GM21423 (cell line): Measurements from ENCODE around the gene KAT14.
"Not testable (repeated sequence)": the region's sequence is repeated elsewhere in the genome, so short reads cannot be mapped to it uniquely, and the experiment has no call there.

Experiments used
- ATAC-seq: cut with Tn5 transposase; IDR thresholded peaks from one replicate; pipeline ENCODE4 v1.9.1; 2021; ENCODE audit warnings: mild to moderate bottlenecking, moderate library complexity; ENCODE audit not compliant: unreplicated experiment

The KAT14 gene, protein sequence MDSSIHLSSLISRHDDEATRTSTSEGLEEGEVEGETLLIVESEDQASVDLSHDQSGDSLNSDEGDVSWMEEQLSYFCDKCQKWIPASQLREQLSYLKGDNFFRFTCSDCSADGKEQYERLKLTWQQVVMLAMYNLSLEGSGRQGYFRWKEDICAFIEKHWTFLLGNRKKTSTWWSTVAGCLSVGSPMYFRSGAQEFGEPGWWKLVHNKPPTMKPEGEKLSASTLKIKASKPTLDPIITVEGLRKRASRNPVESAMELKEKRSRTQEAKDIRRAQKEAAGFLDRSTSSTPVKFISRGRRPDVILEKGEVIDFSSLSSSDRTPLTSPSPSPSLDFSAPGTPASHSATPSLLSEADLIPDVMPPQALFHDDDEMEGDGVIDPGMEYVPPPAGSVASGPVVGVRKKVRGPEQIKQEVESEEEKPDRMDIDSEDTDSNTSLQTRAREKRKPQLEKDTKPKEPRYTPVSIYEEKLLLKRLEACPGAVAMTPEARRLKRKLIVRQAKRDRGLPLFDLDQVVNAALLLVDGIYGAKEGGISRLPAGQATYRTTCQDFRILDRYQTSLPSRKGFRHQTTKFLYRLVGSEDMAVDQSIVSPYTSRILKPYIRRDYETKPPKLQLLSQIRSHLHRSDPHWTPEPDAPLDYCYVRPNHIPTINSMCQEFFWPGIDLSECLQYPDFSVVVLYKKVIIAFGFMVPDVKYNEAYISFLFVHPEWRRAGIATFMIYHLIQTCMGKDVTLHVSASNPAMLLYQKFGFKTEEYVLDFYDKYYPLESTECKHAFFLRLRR

DNA sequence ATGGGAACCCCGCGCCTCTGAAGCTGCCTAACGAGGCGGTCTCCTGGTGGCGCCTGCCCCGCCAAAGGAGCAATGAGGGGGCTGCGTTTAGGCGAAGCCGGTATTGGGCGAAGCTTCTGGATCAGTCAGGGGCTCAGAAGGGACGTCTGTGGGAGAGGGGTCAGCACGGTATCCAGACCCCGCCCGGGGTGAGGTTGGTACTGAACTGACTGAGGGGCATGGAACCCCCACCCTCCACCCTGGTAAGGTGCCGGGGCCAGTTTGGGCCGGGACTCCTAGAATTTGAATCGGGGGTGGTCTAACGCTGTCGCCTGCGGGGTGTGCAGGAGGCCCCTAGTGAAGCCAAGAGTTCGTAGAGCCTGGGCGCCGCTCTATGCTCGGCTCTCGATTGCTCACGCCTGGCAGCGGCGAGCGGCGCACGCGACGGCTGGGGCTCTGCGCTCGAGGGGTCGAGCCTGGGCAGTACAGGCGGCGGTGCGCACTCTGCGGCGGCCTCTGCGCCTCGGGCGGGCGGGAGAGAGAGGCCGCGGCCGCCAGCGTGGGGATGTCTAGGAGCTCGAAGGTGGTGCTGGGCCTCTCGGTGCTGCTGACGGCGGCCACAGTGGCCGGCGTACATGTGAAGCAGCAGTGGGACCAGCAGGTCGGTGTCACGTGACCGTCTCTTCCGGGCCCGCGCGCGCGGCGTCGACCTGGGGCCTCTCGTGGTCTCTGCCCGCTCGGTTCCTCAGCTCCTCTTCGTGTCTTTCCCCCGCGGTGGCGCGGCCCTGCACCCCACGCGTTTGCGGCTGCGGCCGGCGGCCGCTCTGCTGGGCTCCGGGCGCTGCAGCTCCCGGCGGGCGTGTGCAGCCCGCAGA is at the start of gene KAT14, which contains the start of gene PET117:
KAT14 (plus strand) TSS at position 452 of the 854 bp plus-strand sequence. CDS start 4,798 bp downstream, outside the sequence.
PET117 (plus strand) TSS at position 452 of the 854 bp plus-strand sequence; CDS start at position 545, 93 bp downstream.
- ATAC-seq: peak; percentile 84

DNA sequence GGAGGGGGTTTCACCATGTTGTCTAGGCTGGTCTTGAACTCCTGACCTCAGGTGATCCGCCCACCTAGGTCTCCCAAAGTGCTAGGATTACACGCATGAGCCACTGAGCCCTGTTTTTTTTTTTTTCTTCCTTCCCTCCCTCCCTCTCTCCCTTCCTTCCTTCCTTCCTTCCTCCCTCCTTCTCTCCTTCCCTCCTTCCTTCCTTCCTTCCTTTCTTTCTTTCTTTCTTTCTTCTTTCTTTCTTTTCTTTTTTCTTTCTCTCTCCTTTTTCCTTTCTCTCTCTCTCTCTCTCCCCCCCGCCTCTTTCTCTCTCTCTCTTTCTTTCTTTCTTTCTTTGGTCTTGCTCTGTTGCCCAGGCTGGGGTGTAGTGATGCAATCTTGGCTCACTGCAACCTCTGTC is 49.4 kb upstream of the KAT14 start:
- not testable (repeated sequence) for ATAC-seq

DNA sequence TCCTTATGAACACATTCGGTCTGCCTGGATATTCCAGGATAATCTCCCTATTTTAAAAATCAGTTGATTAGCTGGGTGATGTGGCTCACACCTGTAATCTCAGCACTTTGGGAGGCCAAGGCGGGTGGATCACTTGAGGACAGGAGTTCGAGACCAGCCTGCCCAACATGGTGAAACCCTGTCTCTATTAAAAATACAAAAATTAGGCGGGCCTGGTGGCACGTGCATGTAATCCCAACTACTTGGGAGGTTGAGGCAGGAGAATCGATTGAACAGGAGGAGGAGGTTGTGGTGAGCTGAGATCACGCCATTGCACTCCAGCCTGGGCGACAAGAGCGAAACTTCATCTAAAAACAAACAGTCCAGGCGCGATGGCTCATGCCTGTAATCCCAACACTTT is 48.8 kb upstream of the KAT14 start:
- not testable (repeated sequence) for ATAC-seq

DNA sequence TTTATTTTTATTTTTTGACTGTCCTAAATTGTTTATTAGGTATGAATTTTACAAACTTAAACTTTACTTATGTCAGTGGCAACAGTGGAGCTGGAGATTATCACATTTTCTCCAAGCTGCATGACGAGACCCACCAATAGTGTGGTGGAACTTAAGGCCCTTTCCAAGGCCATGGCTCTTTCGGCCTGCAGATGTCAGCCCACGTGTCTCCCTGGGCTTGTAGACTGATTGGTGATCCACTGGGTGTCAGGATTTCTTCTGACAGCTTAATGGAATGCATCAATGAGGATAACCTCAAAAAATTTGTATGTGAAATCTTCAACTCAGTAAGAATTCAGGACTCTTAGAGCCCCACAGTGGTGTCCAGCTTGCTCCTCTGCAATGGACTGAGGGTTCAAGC is 47.6 kb upstream of the KAT14 start:
- ATAC-seq: no peak

DNA sequence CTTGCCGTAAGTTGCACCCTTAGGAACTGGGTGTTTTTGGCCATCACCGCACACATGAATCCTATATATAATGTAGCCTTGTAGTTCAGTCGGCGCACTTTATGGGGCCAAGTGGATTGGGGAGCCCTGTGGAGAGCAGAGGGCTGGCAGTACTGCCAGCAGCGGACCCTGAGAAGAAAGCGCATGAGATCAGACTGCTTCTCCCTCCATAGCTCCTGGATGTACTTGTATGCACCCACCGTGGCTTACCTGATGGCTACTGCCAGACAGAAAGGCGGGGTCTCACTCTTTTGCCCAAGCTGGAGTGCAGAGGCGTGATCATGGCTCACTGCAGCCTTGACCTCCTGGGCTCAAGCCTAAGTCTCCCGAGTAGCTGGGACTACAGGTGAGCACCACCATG is 47.2 kb upstream of the KAT14 start:
- ATAC-seq: no peak

DNA sequence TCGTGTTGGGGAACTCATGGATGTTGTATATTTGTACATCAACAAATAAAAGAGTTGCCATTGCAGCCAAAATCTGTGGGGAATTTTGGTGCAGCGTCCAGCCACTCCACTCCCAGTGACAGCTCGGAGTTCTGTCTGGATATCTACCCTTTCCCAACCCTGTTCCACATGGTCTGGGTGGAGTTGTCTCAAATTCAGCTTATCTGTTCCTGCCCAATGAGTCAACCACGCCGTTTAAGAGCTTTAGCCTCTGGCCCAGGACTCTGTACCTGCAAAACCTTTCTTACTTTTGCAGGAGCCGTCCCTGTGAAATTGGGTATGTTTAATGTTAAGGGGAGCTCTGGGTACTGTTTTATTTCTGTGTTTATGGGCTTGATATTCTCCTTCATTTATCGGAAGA is 46.0 kb upstream of the KAT14 start:
- no peak for ATAC-seq

DNA sequence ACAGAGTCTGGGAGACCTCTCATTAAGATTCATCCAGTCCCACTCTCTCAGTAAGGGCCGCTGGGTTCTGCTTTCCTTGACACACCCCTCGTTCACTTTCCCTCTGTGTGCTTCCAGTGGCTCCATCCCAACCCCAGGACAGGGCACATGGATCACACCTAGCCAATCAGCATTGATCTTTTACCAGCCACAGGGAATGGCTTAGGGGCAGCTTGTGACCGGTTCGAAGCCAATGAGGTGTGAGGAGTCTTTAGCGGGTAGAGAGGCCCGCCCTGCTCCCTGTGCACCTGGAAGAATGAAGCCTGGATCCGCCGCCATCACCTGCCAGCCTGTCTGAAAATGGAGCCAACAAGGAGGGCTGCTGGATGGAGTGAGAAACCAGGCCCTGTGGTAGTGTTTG is 44.8 kb upstream of the KAT14 start:
- no peak for ATAC-seq

DNA sequence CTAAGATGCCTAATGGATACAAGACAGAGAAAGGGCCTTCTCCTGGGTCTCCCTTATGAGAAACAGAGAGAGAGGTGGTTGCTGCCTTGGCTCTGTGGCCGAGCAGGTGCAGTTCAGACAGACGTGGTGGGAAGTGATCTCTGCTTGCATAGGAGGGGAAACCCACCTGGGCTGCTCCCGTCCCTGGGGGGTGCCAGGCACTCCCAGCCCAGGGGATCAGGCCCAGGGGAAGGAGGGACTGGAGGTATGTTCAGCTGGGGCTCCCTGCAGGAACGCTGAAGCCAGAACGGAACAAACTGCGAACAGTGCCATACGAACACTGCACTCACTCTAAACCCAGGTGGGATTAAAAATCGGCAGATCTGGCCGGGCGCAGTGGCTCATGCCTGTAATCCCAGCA is 44.3 kb upstream of the KAT14 start:
- ATAC-seq: no peak

DNA sequence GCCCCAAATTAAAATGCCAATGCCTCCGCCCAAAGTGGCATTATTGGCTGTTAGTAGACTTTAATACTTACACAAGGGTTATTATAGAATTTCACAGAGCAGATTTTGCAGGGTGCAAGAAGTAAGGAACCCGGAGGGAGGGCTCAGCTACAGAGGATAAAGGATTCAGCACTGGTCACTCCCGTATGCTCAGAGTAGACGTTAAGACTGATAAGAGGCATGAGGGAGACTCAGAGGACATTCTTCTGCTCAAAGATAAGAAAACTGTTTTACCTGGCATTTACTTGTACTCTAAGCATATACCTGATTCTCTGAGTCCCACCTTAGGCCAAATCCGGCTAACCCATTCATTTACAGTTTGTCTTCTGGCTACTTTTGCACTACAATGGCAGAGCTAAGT is 43.5 kb upstream of the KAT14 start:
- ATAC-seq: no peak

DNA sequence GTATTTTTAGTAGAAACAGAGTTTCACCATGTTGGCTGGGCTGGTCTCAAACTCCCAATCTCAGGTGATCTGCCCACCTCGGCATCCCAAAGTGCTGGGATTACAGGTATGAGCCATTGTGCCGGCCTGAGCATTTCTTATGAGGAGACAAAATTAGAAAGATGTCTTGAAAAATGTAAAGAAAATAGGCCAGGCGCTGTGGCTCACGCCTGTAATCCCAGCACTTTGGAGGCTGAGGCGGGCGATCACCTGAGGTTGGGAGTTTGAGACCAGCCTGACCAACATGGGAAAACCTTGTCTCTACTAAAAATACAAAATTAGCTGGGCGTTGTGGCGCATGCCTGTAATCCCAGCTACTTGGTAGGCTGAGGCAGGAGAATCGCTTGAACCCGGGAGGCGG is 37.1 kb upstream of the KAT14 start:
- ATAC-seq: not testable (repeated sequence)

DNA sequence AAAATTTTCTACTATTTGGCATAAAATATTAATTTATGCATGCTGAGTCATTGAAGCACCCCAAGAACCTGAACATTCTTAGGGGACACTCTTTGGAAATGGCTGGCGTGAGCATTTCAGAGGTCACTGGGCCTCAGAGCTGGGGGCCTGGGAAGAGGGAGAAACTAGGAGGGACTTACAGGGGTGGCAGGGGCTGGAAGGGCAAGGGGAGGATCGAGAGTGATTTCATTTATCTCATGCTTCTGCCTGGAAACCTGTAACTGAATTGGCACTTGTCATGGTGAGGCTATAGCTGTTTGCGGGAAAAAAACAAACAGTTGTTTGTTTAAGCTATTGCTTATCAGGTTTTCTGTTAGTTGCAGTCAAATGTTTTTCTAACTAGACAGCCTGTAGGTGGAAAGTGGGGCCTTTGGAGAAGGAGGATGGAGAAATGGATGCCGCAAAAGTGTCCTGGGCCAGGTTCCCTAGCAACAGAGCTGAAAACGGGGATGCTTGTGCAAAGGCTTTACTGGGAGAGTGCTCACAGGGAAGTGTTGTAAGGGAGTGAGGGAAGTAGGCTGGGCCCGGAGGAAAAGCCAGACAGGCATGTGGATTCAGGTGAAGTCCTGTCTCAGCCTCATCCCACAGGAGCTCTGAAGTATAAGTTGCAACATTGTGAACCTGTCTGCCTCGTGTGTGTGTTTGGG is 36.4 kb upstream of the KAT14 start:
- no peak for ATAC-seq

DNA sequence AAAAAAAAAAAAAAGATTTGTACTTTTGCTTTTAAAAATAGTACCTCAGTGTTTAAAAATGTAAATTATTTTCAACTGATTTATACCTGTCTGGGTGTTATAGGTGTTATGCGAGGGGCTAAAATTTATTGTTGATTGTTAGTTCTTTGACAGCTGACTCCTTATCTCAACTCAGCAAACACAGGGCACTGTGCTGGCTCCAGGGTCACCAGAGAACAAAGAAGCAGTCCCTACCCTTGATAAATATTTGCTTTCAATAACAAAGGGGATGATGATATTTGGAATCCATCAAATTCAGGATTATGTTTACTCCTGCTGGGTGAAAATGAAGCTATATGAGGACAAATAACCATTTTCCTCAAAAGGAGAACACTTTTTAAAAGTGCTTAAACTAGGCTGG is 34.2 kb upstream of the KAT14 start:
- ATAC-seq: no peak

DNA sequence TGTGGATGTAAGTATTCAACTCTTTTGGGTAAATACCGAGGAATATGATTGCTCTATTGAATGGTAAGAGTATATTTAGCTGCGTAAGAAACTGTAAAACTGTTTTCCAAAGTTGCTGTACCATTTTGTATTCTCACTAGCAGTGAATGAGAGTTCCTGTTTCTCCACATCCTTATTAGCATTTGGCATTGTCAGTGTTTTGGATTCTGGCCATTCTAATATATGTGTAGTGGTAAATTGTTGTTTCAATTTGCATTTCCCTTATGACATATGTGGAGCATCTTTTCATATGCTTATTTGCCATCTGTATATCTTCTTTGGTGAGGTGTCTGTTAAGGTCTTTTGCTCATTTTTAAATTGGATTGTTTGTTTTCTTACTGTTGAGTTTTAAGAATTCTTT is 29.3 kb upstream of the KAT14 start:
- ATAC-seq: no peak

DNA sequence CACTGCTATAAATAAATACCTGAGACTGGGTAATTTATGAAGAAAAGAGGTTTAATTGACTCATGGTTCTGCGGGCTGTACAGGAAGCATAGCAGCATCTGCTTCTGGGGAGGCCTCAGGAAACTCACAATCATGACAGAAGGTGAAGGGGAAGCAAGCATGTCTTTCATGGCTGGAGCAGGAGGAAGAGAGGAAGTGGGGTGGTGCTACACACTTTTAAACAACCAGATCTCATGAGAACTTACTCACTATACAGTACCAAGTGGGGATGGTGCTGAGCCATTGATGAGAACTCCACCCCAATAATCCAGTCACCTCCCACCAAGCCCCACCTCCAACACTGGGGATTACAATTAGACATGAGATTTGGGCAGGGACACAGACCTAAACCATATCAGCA is 9.1 kb upstream of the KAT14 start:
- ATAC-seq: not testable (repeated sequence)

DNA sequence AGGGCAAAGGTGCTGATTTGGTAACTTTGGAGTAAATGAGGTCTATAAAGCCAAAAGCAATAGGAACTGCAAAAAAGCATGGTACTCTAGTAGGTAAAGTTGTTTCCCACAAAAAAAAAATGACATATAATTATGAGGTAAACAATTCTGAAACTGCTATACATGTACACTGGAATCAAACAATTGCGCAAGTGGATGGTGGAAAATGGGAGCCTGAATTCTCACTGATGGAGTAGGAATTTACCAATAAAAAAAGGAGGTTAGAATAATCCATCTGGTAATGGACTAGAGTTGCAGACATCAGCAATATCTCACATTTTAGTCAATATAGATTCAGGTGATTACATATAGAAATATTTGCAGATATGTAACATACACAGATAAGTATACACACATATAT is 5.0 kb upstream of the KAT14 start:
- ATAC-seq: no peak

DNA sequence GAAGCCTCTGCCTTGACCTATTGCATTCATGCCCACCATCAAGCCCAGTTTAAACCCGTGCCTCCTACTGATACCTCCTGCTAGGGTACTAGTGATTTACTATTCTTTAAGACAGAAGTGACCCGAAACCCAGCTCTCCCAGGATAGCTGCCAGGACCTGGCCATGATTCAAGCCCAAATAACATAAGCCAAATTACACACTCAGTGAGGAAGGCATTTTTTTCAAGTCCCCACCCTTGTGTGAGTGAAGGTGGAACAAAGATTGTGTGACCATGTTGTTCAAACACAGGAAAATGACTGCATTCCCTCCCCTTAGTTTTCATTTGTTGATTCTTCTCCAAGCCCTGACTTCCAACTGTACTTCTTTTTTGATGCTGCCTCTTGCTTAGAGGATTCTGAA is 3.7 kb upstream of the KAT14 start:
- ATAC-seq: no peak

DNA sequence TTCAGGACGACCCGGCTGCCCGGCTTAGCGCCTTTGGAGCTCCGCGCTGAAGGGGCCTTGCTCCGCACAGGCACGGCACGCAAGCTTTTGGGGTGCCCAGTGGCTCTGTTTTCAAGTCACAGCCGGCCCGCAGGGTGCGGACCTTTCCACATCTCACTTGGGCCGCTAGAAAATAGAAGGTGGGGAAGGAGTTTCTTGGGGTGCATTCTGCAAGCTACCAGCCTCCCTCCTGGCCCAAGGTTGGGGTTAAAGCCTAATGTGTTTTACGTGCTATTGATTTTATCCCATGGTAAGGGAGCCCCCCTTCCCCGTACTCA is 561 bp downstream of the KAT14 start:
- no peak for ATAC-seq

DNA sequence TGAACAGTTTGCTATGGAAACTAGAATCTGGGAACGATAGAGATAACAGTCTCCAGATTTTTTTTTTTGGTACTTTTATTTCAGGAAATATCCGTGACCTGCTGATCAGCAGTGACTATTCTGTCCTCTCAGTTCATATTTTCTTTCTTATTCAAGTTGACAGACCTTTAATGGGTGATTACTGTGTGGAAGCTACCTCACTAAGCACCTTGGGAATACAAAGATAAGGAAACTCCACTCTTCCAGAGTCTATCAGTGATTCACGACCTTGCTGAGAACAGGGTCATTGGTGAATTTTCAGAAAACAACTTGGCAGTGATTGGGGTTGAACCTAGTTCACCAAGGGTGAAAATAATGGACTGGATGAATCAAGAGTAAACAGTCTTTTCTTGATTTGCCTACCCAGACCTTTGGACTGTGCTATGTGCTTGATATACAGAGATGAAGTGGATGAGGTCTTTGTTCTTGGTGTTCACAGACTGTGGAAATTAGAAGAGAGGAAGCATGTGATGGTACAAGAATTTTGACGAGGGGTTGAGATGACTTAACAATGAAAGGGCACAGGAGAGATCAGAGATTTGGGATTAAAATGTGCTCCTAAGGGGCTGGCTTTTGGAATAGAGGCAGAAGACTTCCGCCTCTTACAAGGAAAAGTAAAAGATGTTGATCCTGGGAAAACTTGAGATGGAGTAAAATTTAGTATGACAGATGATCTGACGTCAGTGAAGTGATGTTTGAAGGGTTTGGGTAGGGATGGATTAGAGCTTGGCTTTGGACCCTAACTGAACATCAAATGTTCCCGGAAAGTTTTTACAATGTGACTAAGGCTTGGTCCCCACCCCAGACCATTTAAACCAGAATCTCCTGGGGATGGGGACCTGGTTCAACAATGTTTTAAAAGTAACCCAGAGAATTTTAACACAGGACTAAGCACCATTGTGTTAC is 1.2 kb downstream of the KAT14 start:
- no peak for ATAC-seq

DNA sequence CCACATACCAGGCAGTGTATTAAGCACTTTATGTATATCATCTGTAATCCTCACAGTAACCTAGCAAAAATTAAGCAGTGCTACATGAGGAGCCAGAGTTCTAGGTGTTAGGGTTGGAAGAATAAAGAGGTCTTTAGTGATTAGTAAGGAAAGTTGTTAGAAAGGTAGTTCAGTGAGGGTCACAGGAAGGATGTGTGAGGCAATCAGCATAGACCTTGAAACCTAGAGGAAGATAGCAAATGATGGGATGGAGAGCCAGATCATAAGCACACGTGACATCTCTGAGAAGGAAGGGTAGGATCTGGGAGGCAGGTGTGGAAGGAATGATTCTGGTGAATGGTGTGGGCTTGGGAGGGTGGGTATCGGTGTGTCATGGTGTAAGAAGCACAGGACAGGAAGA is 2.2 kb downstream of the KAT14 start:
- no peak for ATAC-seq
